ENCODE results near the gene KCNH8.

The KCNH8 gene

GRCh38 chr3:19270481-19270880 is 122.2 kb downstream of the KCNH8 start:
- H3K4me3 ChIP-seq (ENCODE audit: low read length) = no peak overlapping the region
- no peak for DNase-seq (ENCODE audit: low read depth)
- no peak for TF ChIP-seq CTCF (conservative IDR thresholded peaks at IDR 0.05; ENCODE audit: low read length)

- no peak for DNase-seq (ENCODE audit: low read depth)
- no peak overlapping the region for H3K4me3 ChIP-seq (ENCODE audit: low read length)
- TF ChIP-seq CTCF (conservative IDR thresholded peaks at IDR 0.05; ENCODE audit: low read length) = no peak
Measured at GRCh38 chr3:19272296-19272695, 124.0 kb downstream of the KCNH8 start.

GRCh38 chr3:19273091-19273490 is 124.8 kb downstream of the KCNH8 start:
- no peak for TF ChIP-seq CTCF (conservative IDR thresholded peaks at IDR 0.05; ENCODE audit: low read length)
- DNase-seq (ENCODE audit: low read depth) = no peak
- no peak overlapping the region for H3K4me3 ChIP-seq (ENCODE audit: low read length)

GRCh38 chr3:19274576-19274975 is 126.3 kb downstream of the KCNH8 start:
- TF ChIP-seq CTCF (conservative IDR thresholded peaks at IDR 0.05; ENCODE audit: low read length) = no peak

GRCh38 chr3:19284974-19285373 is 136.7 kb downstream of the KCNH8 start:
- no peak for DNase-seq (ENCODE audit: low read depth)
- TF ChIP-seq CTCF (conservative IDR thresholded peaks at IDR 0.05; ENCODE audit: low read length) = no peak
- no peak overlapping the region for H3K4me3 ChIP-seq (ENCODE audit: low read length)

More at GRCh38 chr3:19274576-19274975, 126.3 kb downstream of the KCNH8 start:
- no peak overlapping the region for H3K4me3 ChIP-seq (ENCODE audit: low read length)
- DNase-seq (ENCODE audit: low read depth) = no peak

GRCh38 chr3:19293295-19293694 is 145.0 kb downstream of the KCNH8 start:
- DNase-seq (ENCODE audit: low read depth) = no peak
- TF ChIP-seq CTCF (conservative IDR thresholded peaks at IDR 0.05; ENCODE audit: low read length) = no peak
- H3K4me3 ChIP-seq (ENCODE audit: low read length) = no peak overlapping the region

- DNase-seq (ENCODE audit: low read depth) = no peak
- H3K4me3 ChIP-seq (ENCODE audit: low read length) = no peak overlapping the region
- TF ChIP-seq CTCF (conservative IDR thresholded peaks at IDR 0.05; ENCODE audit: low read length) = no peak
Measured at GRCh38 chr3:19295208-19295607, 146.9 kb downstream of the KCNH8 start.

Measured in AG10803 (cell line).